Measurements from ENCODE around the gene SEMA3F. TPM values are rescaled to one million over a fixed set of nuclear protein-coding genes. Genes with fewer than 3 reads are reported as not detected.

Gene SEMA3F
- total RNA-seq, 6 experiments from 2014 or later: 1.2 to 5.9 (median 4.2) TPM

- Histone ChIP-seq H3K4me1 (peaks cover 0 to 11% (median 0%) of the 10 kb centered on the region in 4 donors), H3K4me3 (peak overlapping the region; percentile 32 to 54 (median 37)), H3K27me3 (no peaks in the 10 kb centered on the region), H3K36me3 (no peaks in the 10 kb centered on the region), H3K27ac (peak overlapping the region in 1 of 3 donors; percentile 36), H3K9me3 (no peaks in the 10 kb centered on the region)
- DNase-seq (no peak), ATAC-seq (no peak)
- intact Hi-C loops (cut with DNase I): no loop called here
- no CpG with 5 or more reads among the region's 37 CpGs for WGBS (ENCODE audit: insufficient coverage, low coverage, low lambda C conversion rate, missing lambda C conversion rate)
- TF ChIP-seq CTCF (IDR thresholded peaks at IDR 0.05) (no peak), POLR2A (IDR thresholded peaks at IDR 0.05) (no peak)
Measured at GRCh38 chr3:50155491-50155878, 361 bp downstream of the SEMA3F start.

- DNase-seq: no peak
Measured at GRCh38 chr3:50155891-50156290, 767 bp downstream of the SEMA3F start.

GRCh38 chr3:50156549-50157493, 1.7 kb downstream of the SEMA3F start:
- no peaks in the 10 kb centered on the region for H3K27me3 ChIP-seq
- no peaks in the 10 kb centered on the region for H3K36me3 ChIP-seq
- TF ChIP-seq CTCF (IDR thresholded peaks at IDR 0.05) (no peak), POLR2A (IDR thresholded peaks at IDR 0.05) (no peak)
- ATAC-seq: no peak
- no peak overlapping the region for H3K27ac ChIP-seq
- H3K9me3 ChIP-seq: no peaks in the 10 kb centered on the region
- no peak for DNase-seq
- H3K4me3 ChIP-seq: no peak overlapping the region
- H3K4me1 ChIP-seq: peaks cover 0 to 6% (median 0%) of the 10 kb centered on the region in 4 donors
- 40% methylated on average over 6 of the region's 20 CpGs for WGBS (ENCODE audit: insufficient coverage, low coverage, low lambda C conversion rate, missing lambda C conversion rate)
- intact Hi-C loops (cut with DNase I): no loop called here

More at GRCh38 chr3:50155891-50156290, 767 bp downstream of the SEMA3F start:
- intact Hi-C loops (cut with DNase I): no loop called here
- ATAC-seq: no peak
- TF ChIP-seq POLR2A (IDR thresholded peaks at IDR 0.05) (no peak), CTCF (IDR thresholded peaks at IDR 0.05) (no peak)
- Histone ChIP-seq H3K27ac (no peak overlapping the region), H3K9me3 (no peaks in the 10 kb centered on the region), H3K27me3 (no peaks in the 10 kb centered on the region), H3K4me1 (peaks cover 0 to 11% (median 0%) of the 10 kb centered on the region in 4 donors), H3K4me3 (peak overlapping the region; percentile 32 to 54 (median 37)), H3K36me3 (no peaks in the 10 kb centered on the region)
- 24% methylated on average over 3 of the region's 13 CpGs for WGBS (ENCODE audit: insufficient coverage, low coverage, low lambda C conversion rate, missing lambda C conversion rate)

- no peak for ATAC-seq
- no peaks in the 10 kb centered on the region for H3K27me3 ChIP-seq
- DNase-seq: no peak
- TF ChIP-seq CTCF (IDR thresholded peaks at IDR 0.05): no peak
- TF ChIP-seq POLR2A (IDR thresholded peaks at IDR 0.05): no peak
- no peak overlapping the region for H3K27ac ChIP-seq
- 83% methylated on average over 1 of the region's 12 CpGs for WGBS (ENCODE audit: insufficient coverage, low coverage, low lambda C conversion rate, missing lambda C conversion rate)
- H3K9me3 ChIP-seq: no peaks in the 10 kb centered on the region
- H3K4me1 ChIP-seq: peaks cover 0 to 9% (median 0%) of the 10 kb centered on the region in 4 donors
- no peaks in the 10 kb centered on the region for H3K36me3 ChIP-seq
- intact Hi-C loops (cut with DNase I): no loop called here
- no peak overlapping the region for H3K4me3 ChIP-seq
Measured at GRCh38 chr3:50157827-50158529, 2.9 kb downstream of the SEMA3F start.

Data from right lobe of liver (tissue), 6 donors.